A673 (cell line): ENCODE results near the gene EPHA6. TPM values are rescaled to one million over a fixed set of nuclear protein-coding genes. Genes with fewer than 3 reads are reported as not detected.

ENCODE experiments used
- BruUV-seq: library from RNA; stranded (reverse); fragments of 400-500 nt; replicated peaks from 2 replicates; lab custom pipeline; 2021; lab: Mats Ljungman, UMichigan
- CTCF ChIA-PET: fragments of 300-600 bp; sonication (Branson Sonifier 250); formaldehyde crosslinking; loops from one replicate; lab custom pipeline; 2022; ENCODE audit warnings: antibody characterized with exemption; lab: Charles Lee
- POLR2A ChIA-PET: fragments of 300-600 bp; sonication (Branson Sonifier 250); formaldehyde crosslinking; loops from one replicate; lab custom pipeline; 2022; ENCODE audit warnings: antibody characterized with exemption; ENCODE audit not compliant: low non-redundant PET; lab: Charles Lee
- DNase-seq: peaks from one replicate; pipeline ENCODE4 v3.0.0-alpha.2; 2015; ENCODE audit warnings: low spot score
- H3K27ac ChIP-seq: fragments of 200-600 bp; sonication (generic); 2 replicates; pipeline ENCODE4 v1.5.1; 2016; ENCODE audit warnings: mixed run types, low read depth, mild to moderate bottlenecking, mixed read lengths, antibody characterized with exemption, low read length; ENCODE audit not compliant: poor library complexity, severe bottlenecking
- H3K27me3 ChIP-seq: fragments of 200-600 bp; sonication (generic); replicated peaks from 2 replicates; pipeline ENCODE4 v1.6.1; 2017; ENCODE audit warnings: mixed run types, low read depth, mild to moderate bottlenecking, mixed read lengths, antibody characterized with exemption, low read length; ENCODE audit not compliant: insufficient read depth, poor library complexity
- H3K36me3 ChIP-seq: fragments of 200-600 bp; sonication (generic); 2 replicates; pipeline ENCODE4 v1.6.1; 2016; ENCODE audit warnings: mixed run types, mild to moderate bottlenecking, mixed read lengths, antibody characterized with exemption, low read length; ENCODE audit not compliant: insufficient read depth, poor library complexity, severe bottlenecking
- H3K4me1 ChIP-seq: fragments of 200-600 bp; sonication (generic); 2 replicates; pipeline ENCODE4 v1.6.1; 2017; ENCODE audit warnings: mixed run types, mild to moderate bottlenecking, mixed read lengths, antibody characterized with exemption, low read length; ENCODE audit not compliant: insufficient read depth, poor library complexity, severe bottlenecking
- H3K4me3 ChIP-seq: fragments of 200-600 bp; sonication (generic); 2 replicates; pipeline ENCODE4 v1.5.1; 2016; ENCODE audit warnings: low read depth, mixed run types, mild to moderate bottlenecking, mixed read lengths, low read length; ENCODE audit not compliant: poor library complexity, severe bottlenecking
- H3K9me3 ChIP-seq: fragments of 200-600 bp; sonication (generic); 2 replicates; pipeline ENCODE4 v1.6.1; 2016; ENCODE audit warnings: mixed run types, low read depth, mild to moderate bottlenecking, mixed read lengths, antibody characterized with exemption, low read length; ENCODE audit not compliant: poor library complexity, severe bottlenecking
- EZH2 ChIP-seq: fragments of 200-600 bp; sonication (generic); IDR thresholded peaks from 2 replicates; pipeline ENCODE4 v1.6.1; 2017; ENCODE audit warnings: borderline replicate concordance, low read depth, mild to moderate bottlenecking, mixed read lengths, antibody characterized with exemption, low read length; ENCODE audit not compliant: poor library complexity, severe bottlenecking
- intact Hi-C: fragments of 100-400 bp; cut with micrococcal nuclease; formaldehyde crosslinking; loops from one replicate; pipeline ENCODE4 v1.10.0; 2022; ENCODE audit not compliant: unreplicated experiment
- total RNA-seq: library from RNA; stranded (reverse); gene quantifications from 2 replicates; pipeline ENCODE4 v1.2.3, GENCODE V29; 2021
- TF ChIP-seq, protein P1 (sequence below): fragments of 300-800, 200-600 bp; sonication (generic); conservative IDR thresholded peaks from 2 replicates; pipeline ENCODE4 v1.5.1; 2017; ENCODE audit warnings: low read depth, mild to moderate bottlenecking, antibody characterized with exemption, low read length, moderate library complexity, mixed read lengths

Gene EPHA6
- total RNA-seq, 1 experiment from 2014 or later, result not detected

DNA sequence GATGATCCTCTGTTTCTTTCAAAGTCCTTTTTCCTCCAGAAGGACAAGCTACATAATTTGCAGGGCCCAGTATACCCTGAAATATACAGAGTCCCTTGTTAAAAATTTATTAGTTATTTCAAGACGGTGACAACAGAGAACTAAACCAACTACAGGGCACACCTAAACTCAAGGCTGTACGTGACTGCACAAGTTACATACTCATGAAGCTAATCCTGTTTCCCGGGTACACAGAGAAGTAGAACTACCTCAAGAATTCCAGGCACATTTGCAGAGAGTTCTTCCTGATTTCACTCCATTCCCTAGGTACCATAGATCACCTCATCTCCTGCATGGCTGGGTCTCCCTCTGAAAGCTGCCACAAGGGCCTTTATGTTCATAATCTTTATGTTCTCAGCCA, 670.8 kb downstream of the EPHA6 start:
- H3K36me3 ChIP-seq, result no peaks in the 10 kb centered on the region
- TF ChIP-seq EZH2, result no peak
- TF ChIP-seq, protein P1, sequence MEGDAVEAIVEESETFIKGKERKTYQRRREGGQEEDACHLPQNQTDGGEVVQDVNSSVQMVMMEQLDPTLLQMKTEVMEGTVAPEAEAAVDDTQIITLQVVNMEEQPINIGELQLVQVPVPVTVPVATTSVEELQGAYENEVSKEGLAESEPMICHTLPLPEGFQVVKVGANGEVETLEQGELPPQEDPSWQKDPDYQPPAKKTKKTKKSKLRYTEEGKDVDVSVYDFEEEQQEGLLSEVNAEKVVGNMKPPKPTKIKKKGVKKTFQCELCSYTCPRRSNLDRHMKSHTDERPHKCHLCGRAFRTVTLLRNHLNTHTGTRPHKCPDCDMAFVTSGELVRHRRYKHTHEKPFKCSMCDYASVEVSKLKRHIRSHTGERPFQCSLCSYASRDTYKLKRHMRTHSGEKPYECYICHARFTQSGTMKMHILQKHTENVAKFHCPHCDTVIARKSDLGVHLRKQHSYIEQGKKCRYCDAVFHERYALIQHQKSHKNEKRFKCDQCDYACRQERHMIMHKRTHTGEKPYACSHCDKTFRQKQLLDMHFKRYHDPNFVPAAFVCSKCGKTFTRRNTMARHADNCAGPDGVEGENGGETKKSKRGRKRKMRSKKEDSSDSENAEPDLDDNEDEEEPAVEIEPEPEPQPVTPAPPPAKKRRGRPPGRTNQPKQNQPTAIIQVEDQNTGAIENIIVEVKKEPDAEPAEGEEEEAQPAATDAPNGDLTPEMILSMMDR, result no peak
- DNase-seq, result no peak
- no peaks in the 10 kb centered on the region for H3K4me1 ChIP-seq
- no peak overlapping the region for H3K27ac ChIP-seq
- ChIA-PET CTCF (no interaction called here), POLR2A (no interaction called here)
- no peaks in the 10 kb centered on the region for H3K27me3 ChIP-seq
- no TSS peak for BruUV-seq
- intact Hi-C loops, result no loop called here
- H3K9me3 ChIP-seq, result no peaks in the 10 kb centered on the region
- no peak overlapping the region for H3K4me3 ChIP-seq

DNA sequence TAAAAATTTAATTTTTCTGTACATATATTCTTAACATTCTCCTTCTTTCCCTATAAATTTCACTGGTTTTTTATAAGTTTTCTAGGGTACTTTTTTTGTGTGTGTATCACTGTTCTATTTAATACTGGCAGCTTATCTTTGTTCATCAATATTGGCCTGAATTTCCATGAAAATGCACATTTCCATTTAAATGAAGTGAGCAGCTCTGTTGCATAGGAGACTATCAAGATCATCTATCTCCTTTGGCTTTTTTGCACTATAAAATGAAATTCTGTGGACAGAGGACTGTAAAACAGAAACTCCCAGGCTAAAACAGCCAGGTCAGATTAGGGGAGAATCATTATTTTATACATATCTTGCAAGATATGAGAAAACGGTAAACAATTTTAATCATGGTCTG, 673.2 kb downstream of the EPHA6 start:
- Histone ChIP-seq H3K4me3 (no peak overlapping the region), H3K36me3 (no peaks in the 10 kb centered on the region), H3K9me3 (no peaks in the 10 kb centered on the region), H3K4me1 (no peaks in the 10 kb centered on the region), H3K27ac (no peak overlapping the region), H3K27me3 (no peaks in the 10 kb centered on the region)
- no peak for DNase-seq
- intact Hi-C loops, result no loop called here
- POLR2A ChIA-PET, result no interaction called here
- TF ChIP-seq, protein P1, result no peak
- TF ChIP-seq EZH2, result no peak
- BruUV-seq, result no TSS peak
- CTCF ChIA-PET, result no interaction called here

DNA sequence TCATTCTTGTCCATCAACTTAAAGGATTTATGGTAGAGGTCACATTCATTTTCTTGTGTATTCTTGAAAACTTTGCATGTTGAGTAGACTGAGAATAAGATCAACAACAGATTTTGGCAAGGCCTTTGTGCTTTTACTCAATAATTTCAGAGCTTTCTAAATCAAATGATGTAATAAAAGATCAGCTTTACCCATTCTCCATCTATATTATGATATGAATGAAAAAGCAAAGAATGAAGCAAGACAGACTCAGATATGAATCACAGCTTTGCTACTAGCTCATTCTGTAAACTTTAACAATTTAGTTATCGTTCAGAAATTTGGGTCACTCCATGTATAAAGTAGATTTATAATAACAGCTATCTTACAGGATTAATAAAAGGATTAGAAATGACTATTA, 674.3 kb downstream of the EPHA6 start:
- intact Hi-C loops, result no loop called here
- ChIA-PET CTCF (no interaction called here), POLR2A (no interaction called here)
- no TSS peak for BruUV-seq
- Histone ChIP-seq H3K27ac (no peak overlapping the region), H3K4me1 (no peaks in the 10 kb centered on the region), H3K27me3 (no peaks in the 10 kb centered on the region), H3K9me3 (no peaks in the 10 kb centered on the region), H3K4me3 (no peak overlapping the region), H3K36me3 (no peaks in the 10 kb centered on the region)
- DNase-seq, result no peak
- TF ChIP-seq, protein P1, result no peak
- no peak for TF ChIP-seq EZH2
